Nephron progenitor cell (in vitro differentiated cells): ENCODE data around the gene CAMK2A.

Experiments
- DNase-seq: peaks from one replicate; pipeline ENCODE4 v3.0.0; 2021
- H3K27ac Mint-ChIP-seq: 2 replicates; pipeline ENCODE4 v1.8.0; 2021; ENCODE audit warnings: mild to moderate bottlenecking, moderate library complexity, mixed read lengths
- H3K27me3 Mint-ChIP-seq: 2 replicates; pipeline ENCODE4 v1.8.0; 2021; ENCODE audit warnings: mild to moderate bottlenecking, low read depth, mixed read lengths; ENCODE audit not compliant: poor library complexity
- H3K36me3 Mint-ChIP-seq: 2 replicates; pipeline ENCODE4 v1.8.0; 2021; ENCODE audit warnings: low read depth, mixed read lengths
- H3K4me1 Mint-ChIP-seq: 2 replicates; pipeline ENCODE4 v1.8.0; 2021; ENCODE audit warnings: mixed read lengths
- H3K4me3 Mint-ChIP-seq: 2 replicates; pipeline ENCODE4 v1.8.0; 2021; ENCODE audit warnings: mild to moderate bottlenecking, moderate library complexity, mixed read lengths
- H3K9me3 Mint-ChIP-seq: 2 replicates; pipeline ENCODE4 v1.8.0; 2021; ENCODE audit warnings: mild to moderate bottlenecking, moderate library complexity, mixed read lengths
- TF ChIP-seq, protein P1 (sequence below): fragments of 200-600 bp; sonication (generic); IDR thresholded peaks from 2 replicates; pipeline ENCODE4 v1.5.0; 2021; ENCODE audit warnings: antibody characterized with exemption

CAMK2A gene

DNA sequence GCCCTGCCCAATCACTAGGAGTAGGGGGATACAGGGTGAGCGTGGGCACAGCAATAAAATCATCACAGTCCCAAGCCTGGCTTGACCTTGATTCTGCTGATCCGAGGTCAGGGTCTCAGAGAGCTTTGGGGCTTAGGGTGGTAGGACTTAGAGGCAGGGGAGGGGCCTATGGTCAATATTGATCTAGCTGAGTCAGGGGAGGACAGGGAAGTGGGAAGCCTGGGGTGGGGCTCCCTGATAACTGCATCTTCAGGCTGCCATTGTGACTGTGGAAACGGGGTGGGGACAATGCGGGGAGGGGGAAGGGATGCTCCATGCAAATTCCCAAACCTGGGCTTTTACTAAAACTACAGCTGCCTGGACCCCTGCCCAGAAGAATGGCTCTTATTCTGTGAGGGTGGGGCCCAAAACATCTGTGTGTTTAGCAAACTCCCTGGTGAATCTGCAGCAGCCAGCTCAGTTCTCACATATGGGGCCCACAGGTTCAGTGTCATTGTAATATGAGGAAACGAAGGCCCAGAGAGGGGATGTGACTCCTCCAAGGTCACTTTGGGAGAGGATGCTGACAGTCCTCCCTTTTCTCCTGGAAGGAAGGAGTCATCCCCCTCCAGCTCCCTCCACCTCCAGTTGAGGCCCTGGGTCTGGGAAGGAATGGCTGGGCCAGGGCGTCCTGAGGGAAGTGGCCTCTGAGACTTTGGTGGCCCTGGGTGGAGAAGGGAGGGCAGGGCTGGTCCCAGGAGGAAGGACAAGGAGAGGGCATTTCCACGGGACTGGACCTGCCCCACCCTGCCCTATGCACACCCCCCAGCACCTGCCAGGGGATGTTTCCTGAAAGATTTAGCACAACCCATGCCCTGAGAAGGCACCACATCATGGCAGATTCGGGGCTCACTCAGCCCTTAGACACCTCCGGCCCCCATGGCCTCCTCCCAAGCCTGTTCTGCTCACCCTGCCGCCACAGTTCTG, 73.3 kb downstream of the CAMK2A start:
- DNase-seq: no peak
- H3K27me3 Mint-ChIP-seq: peaks cover 16% of the 10 kb centered on the region
- TF ChIP-seq, protein P1, sequence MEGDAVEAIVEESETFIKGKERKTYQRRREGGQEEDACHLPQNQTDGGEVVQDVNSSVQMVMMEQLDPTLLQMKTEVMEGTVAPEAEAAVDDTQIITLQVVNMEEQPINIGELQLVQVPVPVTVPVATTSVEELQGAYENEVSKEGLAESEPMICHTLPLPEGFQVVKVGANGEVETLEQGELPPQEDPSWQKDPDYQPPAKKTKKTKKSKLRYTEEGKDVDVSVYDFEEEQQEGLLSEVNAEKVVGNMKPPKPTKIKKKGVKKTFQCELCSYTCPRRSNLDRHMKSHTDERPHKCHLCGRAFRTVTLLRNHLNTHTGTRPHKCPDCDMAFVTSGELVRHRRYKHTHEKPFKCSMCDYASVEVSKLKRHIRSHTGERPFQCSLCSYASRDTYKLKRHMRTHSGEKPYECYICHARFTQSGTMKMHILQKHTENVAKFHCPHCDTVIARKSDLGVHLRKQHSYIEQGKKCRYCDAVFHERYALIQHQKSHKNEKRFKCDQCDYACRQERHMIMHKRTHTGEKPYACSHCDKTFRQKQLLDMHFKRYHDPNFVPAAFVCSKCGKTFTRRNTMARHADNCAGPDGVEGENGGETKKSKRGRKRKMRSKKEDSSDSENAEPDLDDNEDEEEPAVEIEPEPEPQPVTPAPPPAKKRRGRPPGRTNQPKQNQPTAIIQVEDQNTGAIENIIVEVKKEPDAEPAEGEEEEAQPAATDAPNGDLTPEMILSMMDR: no peak
- H3K9me3 Mint-ChIP-seq: no peaks in the 10 kb centered on the region
- H3K4me3 Mint-ChIP-seq: no peak overlapping the region
- peaks cover 43% of the 10 kb centered on the region for H3K4me1 Mint-ChIP-seq
- no peaks in the 10 kb centered on the region for H3K36me3 Mint-ChIP-seq
- H3K27ac Mint-ChIP-seq: no peak overlapping the region

DNA sequence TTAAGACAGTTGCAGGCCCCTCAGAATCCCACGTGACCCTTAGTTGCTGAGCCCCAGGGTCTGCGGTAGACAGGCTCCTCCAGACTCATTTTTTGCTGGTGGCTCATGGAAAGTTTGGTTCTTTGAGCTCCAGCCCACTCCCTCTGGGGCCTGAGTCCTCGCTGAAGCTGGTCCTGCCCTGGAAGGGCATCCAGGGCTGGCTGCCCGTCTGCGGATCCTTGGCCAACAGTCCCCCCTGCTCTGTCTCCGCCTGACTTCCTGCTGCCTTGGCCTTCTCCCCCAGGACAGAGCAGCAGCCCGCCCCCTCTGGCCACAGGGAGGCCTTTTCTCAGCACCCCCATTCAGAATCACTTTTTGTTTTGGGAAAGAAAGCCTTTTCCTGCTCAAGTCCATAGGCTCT, 75.3 kb downstream of the CAMK2A start:
- DNase-seq: no peak
- peaks cover 16% of the 10 kb centered on the region for H3K27me3 Mint-ChIP-seq
- TF ChIP-seq, protein P1: no peak
- no peaks in the 10 kb centered on the region for H3K36me3 Mint-ChIP-seq
- peaks cover 55% of the 10 kb centered on the region for H3K4me1 Mint-ChIP-seq
- no peak overlapping the region for H3K4me3 Mint-ChIP-seq
- H3K9me3 Mint-ChIP-seq: no peaks in the 10 kb centered on the region
- H3K27ac Mint-ChIP-seq: no peak overlapping the region

DNA sequence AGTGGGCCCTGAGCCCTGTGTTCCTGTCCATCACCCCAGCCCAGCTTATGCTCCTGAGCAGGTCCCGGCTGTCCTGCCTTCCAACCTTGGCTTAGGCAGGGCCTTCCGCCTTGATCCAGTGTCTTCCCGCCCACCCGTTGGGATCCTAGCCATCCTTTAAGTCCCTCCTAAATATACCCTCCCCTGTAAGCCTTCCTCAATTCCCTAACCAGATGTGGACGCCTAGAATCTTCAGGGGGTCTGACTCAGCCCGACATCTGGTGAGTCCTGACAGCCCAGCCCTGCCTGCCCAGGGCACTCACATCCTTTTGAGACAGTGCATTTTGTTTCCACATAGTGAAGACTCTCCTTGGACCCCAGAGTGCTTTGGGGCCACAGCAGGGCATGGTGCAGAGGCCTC, 76.0 kb downstream of the CAMK2A start:
- Mint-ChIP-seq H3K4me3 (no peak overlapping the region), H3K4me1 (peaks cover 62% of the 10 kb centered on the region), H3K36me3 (no peaks in the 10 kb centered on the region), H3K27me3 (peaks cover 16% of the 10 kb centered on the region), H3K9me3 (no peaks in the 10 kb centered on the region), H3K27ac (no peak overlapping the region)
- TF ChIP-seq, protein P1: no peak
- DNase-seq: no peak

DNA sequence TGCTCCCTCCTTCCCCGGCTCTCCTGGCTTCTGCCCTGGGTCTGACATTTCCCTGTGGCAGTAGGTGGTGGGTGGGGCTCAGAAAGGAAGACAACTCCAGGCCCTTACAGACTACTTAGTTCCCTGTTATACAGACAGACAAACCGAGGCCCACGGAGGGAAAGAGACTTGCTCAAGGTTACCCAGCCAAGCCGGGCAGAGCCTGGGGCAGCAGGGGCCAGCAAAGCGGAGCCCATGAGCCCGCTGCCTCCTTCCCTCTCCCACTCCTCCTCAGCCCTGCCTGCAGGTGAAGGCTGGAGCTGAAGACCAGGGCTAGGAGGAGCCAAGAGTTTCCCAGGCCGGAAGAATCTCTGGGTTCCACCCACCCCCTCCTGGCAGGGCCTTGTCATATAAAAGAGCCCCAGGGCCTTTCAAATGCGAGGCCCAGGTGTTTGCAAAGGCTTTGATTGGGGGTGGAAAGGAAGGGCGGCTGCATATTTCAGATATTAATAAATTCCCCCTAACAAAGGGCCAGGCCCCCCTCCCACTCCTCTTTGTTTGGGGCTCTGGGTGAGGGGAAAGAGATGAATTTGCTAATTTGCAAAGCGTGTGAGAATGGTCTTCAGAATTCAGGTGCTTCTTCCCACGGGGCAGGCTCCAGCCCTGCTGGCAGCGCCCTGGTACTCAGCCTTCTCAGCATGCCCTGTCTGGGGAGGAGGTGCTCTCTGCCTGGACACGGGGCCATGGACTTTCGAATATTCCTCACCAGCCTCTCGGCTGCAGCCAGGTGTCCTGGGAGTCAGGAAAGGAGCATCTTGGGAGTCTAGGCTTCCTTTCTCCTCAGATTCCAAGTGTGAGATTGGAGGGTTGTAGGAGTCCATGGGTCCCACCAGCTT, 78.2 kb downstream of the CAMK2A start:
- no peak overlapping the region for H3K27ac Mint-ChIP-seq
- DNase-seq: no peak
- peaks cover 51% of the 10 kb centered on the region for H3K4me1 Mint-ChIP-seq

DNA sequence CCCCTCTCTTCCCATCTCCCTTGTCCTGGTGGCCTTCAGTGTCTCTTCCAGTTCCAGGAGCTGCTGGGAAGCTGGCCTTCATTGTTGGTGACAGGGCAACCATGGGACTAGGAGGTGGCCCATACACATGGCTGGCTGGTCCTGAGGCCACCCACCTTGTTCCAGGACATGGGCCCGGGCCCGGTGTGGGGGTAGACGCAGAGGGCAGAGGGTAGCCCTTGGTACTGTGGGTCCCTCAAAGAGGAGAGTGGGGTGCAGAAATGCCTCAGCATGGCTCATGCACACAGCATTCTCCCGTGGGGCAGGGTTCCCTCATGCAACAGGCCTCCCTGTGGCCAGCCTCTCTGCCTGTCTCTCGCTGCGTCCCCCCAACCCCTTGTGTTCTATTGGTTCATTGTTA, 78.9 kb downstream of the CAMK2A start:
- Mint-ChIP-seq H3K36me3 (no peaks in the 10 kb centered on the region), H3K9me3 (no peaks in the 10 kb centered on the region), H3K4me1 (peaks cover 45% of the 10 kb centered on the region), H3K27me3 (peaks cover 13% of the 10 kb centered on the region), H3K27ac (no peak overlapping the region), H3K4me3 (no peak overlapping the region)
- no peak for DNase-seq
- TF ChIP-seq, protein P1: no peak

More for the DNA sequence above, 78.2 kb downstream of the CAMK2A start:
- no peaks in the 10 kb centered on the region for H3K36me3 Mint-ChIP-seq
- H3K4me3 Mint-ChIP-seq: no peak overlapping the region
- H3K27me3 Mint-ChIP-seq: peaks cover 8% of the 10 kb centered on the region
- no peaks in the 10 kb centered on the region for H3K9me3 Mint-ChIP-seq
- TF ChIP-seq, protein P1: no peak
